Caco-2 (cell line): ENCODE results near the gene MCAM. TPM values are rescaled to one million over a fixed set of nuclear protein-coding genes. Genes with fewer than 3 reads are reported as not detected.
A peak's percentile ranks its signal among the peaks of the same experiment; 100 is the strongest.

Experiments used
- BruUV-seq: library from RNA; stranded (reverse); fragments of 400-500 nt; replicated peaks from 2 replicates; lab custom pipeline; 2021; lab: Mats Ljungman, UMichigan
- CTCF ChIA-PET: fragments of 300-600 bp; sonication (Branson Sonifier 250); formaldehyde crosslinking; loops from one replicate; lab custom pipeline; 2022; ENCODE audit warnings: antibody characterized with exemption; lab: Charles Lee
- POLR2A ChIA-PET: fragments of 300-600 bp; sonication (Branson Sonifier 250); formaldehyde crosslinking; loops from one replicate; lab custom pipeline; 2022; ENCODE audit warnings: antibody characterized with exemption; lab: Charles Lee
- DNase-seq, 2 experiments: peaks; one replicate each; pipeline versions ENCODE4 v3.0.0 to v3.0.0-alpha.2; 2020 to 2022
- H3K27me3 ChIP-seq: replicated peaks from 2 replicates; pipeline ENCODE4 v1.6.0; 2011; ENCODE audit warnings: low read length; ENCODE audit not compliant: control insufficient read depth, insufficient read depth
- H3K36me3 ChIP-seq: 2 replicates; pipeline ENCODE4 v1.5.1; 2011; ENCODE audit warnings: low read length; ENCODE audit not compliant: control insufficient read depth, insufficient read depth
- H3K4me1 ChIP-seq: fragments of 250-450 bp; sonication (Bioruptor Pico); 2 replicates; pipeline ENCODE4 v1.5.1; 2020; ENCODE audit warnings: mild to moderate bottlenecking
- H3K4me3 ChIP-seq: 2 replicates; pipeline ENCODE4 v1.5.1; 2011; ENCODE audit warnings: low read depth, mild to moderate bottlenecking, control low read depth, low read length
- H3K9me3 ChIP-seq: fragments of 250-450 bp; sonication (Bioruptor Pico); 2 replicates; pipeline ENCODE4 v1.5.1; 2020; ENCODE audit warnings: mild to moderate bottlenecking, moderate library complexity
- H3K27ac Mint-ChIP-seq: one replicate; pipeline ENCODE4 v1.8.0; 2022; ENCODE audit warnings: mixed read lengths; ENCODE audit not compliant: unreplicated experiment
- H3K27me3 Mint-ChIP-seq: one replicate; pipeline ENCODE4 v1.8.0; 2022; ENCODE audit warnings: mixed read lengths; ENCODE audit not compliant: insufficient read depth, unreplicated experiment
- H3K36me3 Mint-ChIP-seq: one replicate; pipeline ENCODE4 v1.8.0; 2022; ENCODE audit warnings: mild to moderate bottlenecking, mixed read lengths; ENCODE audit not compliant: insufficient read depth, unreplicated experiment
- H3K4me1 Mint-ChIP-seq: one replicate; pipeline ENCODE4 v1.8.0; 2022; ENCODE audit warnings: low read depth, mixed read lengths; ENCODE audit not compliant: unreplicated experiment
- H3K4me3 Mint-ChIP-seq: one replicate; pipeline ENCODE4 v1.8.0; 2022; ENCODE audit warnings: mild to moderate bottlenecking, moderate library complexity, mixed read lengths; ENCODE audit not compliant: unreplicated experiment
- H3K9me3 Mint-ChIP-seq: one replicate; pipeline ENCODE4 v1.8.0; 2022; ENCODE audit warnings: mixed read lengths; ENCODE audit not compliant: unreplicated experiment
- CTCF ChIP-seq, 2 experiments: fragments of 200-600 bp in 1 of 2; IDR thresholded peaks; 1 replicate in 1 of 2; 2 replicates in 1 of 2; pipeline versions ENCODE4 v1.5.1 to v1.8.0; 2011 to 2022; ENCODE audit warnings: antibody characterized with exemption in 1 of 2, control low read depth in 1 of 2, inconsistent platforms in 1 of 2, low read depth in 1 of 2, low read length in 1 of 2, mild to moderate bottlenecking in 1 of 2, moderate library complexity in 1 of 2; ENCODE audit not compliant: insufficient read depth in 1 of 2, severe bottlenecking in 1 of 2, unreplicated experiment in 1 of 2
- intact Hi-C: fragments of 100-400 bp; cut with micrococcal nuclease; formaldehyde crosslinking; loops from one replicate; pipeline ENCODE4 v1.10.0; 2022; ENCODE audit not compliant: unreplicated experiment
- total RNA-seq: library from RNA; stranded (reverse); gene quantifications from 2 replicates; pipeline ENCODE4 v1.2.3, GENCODE V29; 2022

The MCAM gene
- total RNA-seq, 1 experiment from 2014 or later = 9.8 TPM

GRCh38 chr11:119315131-119316015, 1.6 kb downstream of the MCAM start:
- peaks cover 7% of the 10 kb centered on the region for H3K27me3 ChIP-seq
- peak overlapping the region; percentile 76 for H3K4me3 Mint-ChIP-seq
- no peaks in the 10 kb centered on the region for H3K4me1 Mint-ChIP-seq
- H3K27ac Mint-ChIP-seq = no peak overlapping the region
- H3K36me3 Mint-ChIP-seq = peaks cover 13% of the 10 kb centered on the region
- peak in 1 of 2 experiments; percentile 21 for TF ChIP-seq CTCF (IDR thresholded peaks at IDR 0.05; ENCODE audit: insufficient read depth in 1 of 2, low read depth in 1 of 2, low read length in 1 of 2, severe bottlenecking in 1 of 2, unreplicated experiment in 1 of 2)
- no TSS peak for BruUV-seq
- ChIA-PET CTCF (interaction anchor here (0.6 to 1.8 kb wide), 8 partner anchors 8 to 81 kb away, joined by 3 to 10 read pairs (median 4); partner anchors contain the start of gene USP2), POLR2A (no interaction called here)
- peaks cover 5% of the 10 kb centered on the region for H3K27me3 Mint-ChIP-seq
- H3K36me3 ChIP-seq = no peaks in the 10 kb centered on the region
- peaks cover 23% of the 10 kb centered on the region for H3K4me1 ChIP-seq
- no peaks in the 10 kb centered on the region for H3K9me3 Mint-ChIP-seq
- H3K9me3 ChIP-seq = no peaks in the 10 kb centered on the region
- intact Hi-C loops = loop anchor here (10.0 kb wide), 1 partner anchor 111 kb away; the partner anchor contains the start of gene CBL
- peak overlapping the region; percentile 8; the same call in 1 of the 2 replicates for H3K4me3 ChIP-seq
- DNase-seq = peak; percentile 53 to 58

DNA sequence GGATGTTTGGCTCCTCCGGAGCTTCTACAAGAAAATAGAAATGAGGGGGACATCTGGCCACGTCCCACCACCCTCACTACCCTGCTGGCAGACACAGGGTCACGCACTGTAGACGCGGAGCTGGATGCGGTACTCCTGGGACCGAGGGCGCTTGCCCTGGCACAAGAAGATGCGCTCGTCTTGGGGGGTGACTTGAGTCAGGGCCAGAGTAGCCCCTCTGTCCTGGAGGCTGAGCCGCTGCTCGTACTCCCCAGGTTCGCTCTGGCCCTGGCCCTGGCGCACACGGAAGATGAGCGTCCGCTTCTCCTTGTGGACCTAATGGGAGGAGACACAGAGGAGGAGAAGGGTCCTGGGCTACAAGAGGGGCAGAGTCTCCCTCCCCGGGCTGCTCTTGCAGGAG, 2.2 kb downstream of the MCAM start:
- ChIA-PET CTCF (interaction anchor here (0.7 to 1.8 kb wide), 6 partner anchors 7 to 66 kb away, joined by 3 to 10 read pairs (median 4); partner anchors contain the start of gene USP2), POLR2A (no interaction called here)
- peak overlapping the region; percentile 76 for H3K4me3 Mint-ChIP-seq
- no peaks in the 10 kb centered on the region for H3K4me1 Mint-ChIP-seq
- H3K4me3 ChIP-seq = peak overlapping the region; percentile 8; the same call in 1 of the 2 replicates
- H3K27me3 ChIP-seq = peaks cover 7% of the 10 kb centered on the region
- no peaks in the 10 kb centered on the region for H3K9me3 Mint-ChIP-seq
- no peak for TF ChIP-seq CTCF (IDR thresholded peaks at IDR 0.05; ENCODE audit: insufficient read depth in 1 of 2, low read depth in 1 of 2, low read length in 1 of 2, severe bottlenecking in 1 of 2, unreplicated experiment in 1 of 2)
- intact Hi-C loops = loop anchor here (10.0 kb wide), 1 partner anchor 110 kb away; the partner anchor contains the start of gene CBL
- H3K27me3 Mint-ChIP-seq = peaks cover 5% of the 10 kb centered on the region
- peaks cover 23% of the 10 kb centered on the region for H3K4me1 ChIP-seq
- DNase-seq = no peak
- H3K36me3 Mint-ChIP-seq = peaks cover 19% of the 10 kb centered on the region
- H3K36me3 ChIP-seq = no peaks in the 10 kb centered on the region
- BruUV-seq = no TSS peak
- no peaks in the 10 kb centered on the region for H3K9me3 ChIP-seq
- no peak overlapping the region for H3K27ac Mint-ChIP-seq

DNA sequence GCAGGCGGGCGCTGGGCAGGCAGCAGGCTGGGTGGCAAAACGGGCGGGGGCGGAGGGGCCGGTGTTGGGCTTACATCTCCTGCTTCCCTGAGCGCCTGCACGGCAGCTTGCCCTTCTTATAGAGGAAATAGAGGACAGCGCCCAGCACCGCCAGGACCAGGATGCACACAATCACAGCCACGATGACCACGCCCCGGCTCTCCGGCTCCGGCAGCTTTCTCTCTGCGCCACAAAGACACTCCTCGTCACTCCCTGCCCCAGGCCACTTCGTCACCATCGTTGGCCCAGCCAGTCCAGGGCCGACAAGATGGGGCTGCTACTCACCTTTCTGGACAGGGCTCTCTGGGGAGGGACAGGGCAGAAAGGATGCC, 6.3 kb downstream of the MCAM start:
- H3K27me3 Mint-ChIP-seq = peaks cover 5% of the 10 kb centered on the region
- Histone ChIP-seq H3K4me1 (peaks cover 9% of the 10 kb centered on the region; the same call in 1 of the 2 replicates), H3K36me3 (0 out of 2 replicates have a peak, but pooled peaks cover 2% of the 10 kb centered on the region), H3K27me3 (peaks cover 5% of the 10 kb centered on the region), H3K9me3 (no peaks in the 10 kb centered on the region), H3K4me3 (no peak overlapping the region)
- intact Hi-C loops = loop anchor here (10.0 kb wide), 1 partner anchor 106 kb away; the partner anchor contains the start of gene CBL
- ChIA-PET POLR2A (no interaction called here), CTCF (no interaction called here)
- H3K9me3 Mint-ChIP-seq = no peaks in the 10 kb centered on the region
- no peaks in the 10 kb centered on the region for H3K4me1 Mint-ChIP-seq
- H3K36me3 Mint-ChIP-seq = peaks cover 38% of the 10 kb centered on the region
- no peak for DNase-seq
- no peak for TF ChIP-seq CTCF (IDR thresholded peaks at IDR 0.05; ENCODE audit: insufficient read depth in 1 of 2, low read depth in 1 of 2, low read length in 1 of 2, severe bottlenecking in 1 of 2, unreplicated experiment in 1 of 2)
- no peak overlapping the region for H3K4me3 Mint-ChIP-seq
- no TSS peak for BruUV-seq
- H3K27ac Mint-ChIP-seq = no peak overlapping the region
